22Rv1 (cell line): ENCODE measurements around the gene INSC.

Source experiments
- CTCF ChIP-seq: fragments of 450-650 bp; IDR thresholded peaks from 2 replicates; pipeline ENCODE4 v1.5.1; 2017; ENCODE audit warnings: mild to moderate bottlenecking
- ZFX ChIP-seq: fragments of 450-650 bp; IDR thresholded peaks from 2 replicates; pipeline ENCODE4 v1.6.1; 2017; ENCODE audit warnings: antibody characterized with exemption, borderline replicate concordance

GRCh38 chr11:15222777-15223176 is 108.1 kb downstream of the INSC start:
- TF ChIP-seq CTCF, result no peak
- no peak for TF ChIP-seq ZFX
